Immature natural killer cell (primary cell): ENCODE results near the gene CFHR3. TPM values are rescaled to one million over a fixed set of nuclear protein-coding genes. Genes with fewer than 3 reads are reported as not detected.
"Not testable (repeated sequence)": the region's sequence is repeated elsewhere in the genome, so short reads cannot be mapped to it uniquely, and the experiment has no call there.

Experiments
- DNase-seq, 3 donors: peaks; one replicate each; pipeline ENCODE4 v3.0.0; 2022; ENCODE audit warnings: mixed read lengths in 1 of 3
- H3K27ac Mint-ChIP-seq, 6 donors: one replicate each; pipeline ENCODE4 v1.8.0; 2020; ENCODE audit warnings: mixed read lengths in 6 of 6, mild to moderate bottlenecking in 5 of 6, inconsistent platforms in 4 of 6, moderate library complexity in 3 of 6
- H3K27me3 Mint-ChIP-seq, 3 donors: one replicate each; pipeline ENCODE4 v1.8.0; 2020 to 2021; ENCODE audit warnings: low read depth in 3 of 3, mild to moderate bottlenecking in 3 of 3, mixed read lengths in 3 of 3, moderate library complexity in 3 of 3, inconsistent platforms in 1 of 3
- H3K36me3 Mint-ChIP-seq, 3 donors: one replicate each; pipeline ENCODE4 v1.8.0; 2020; ENCODE audit warnings: mixed read lengths in 3 of 3, inconsistent platforms in 2 of 3, mild to moderate bottlenecking in 2 of 3
- H3K4me1 Mint-ChIP-seq, 2 donors: one replicate each; pipeline ENCODE4 v1.8.0; 2020; ENCODE audit warnings: inconsistent platforms in 2 of 2, mild to moderate bottlenecking in 2 of 2, mixed read lengths in 2 of 2, moderate library complexity in 1 of 2
- H3K4me3 Mint-ChIP-seq, 5 donors: one replicate each; pipeline ENCODE4 v1.8.0; 2020; ENCODE audit warnings: mild to moderate bottlenecking in 5 of 5, mixed read lengths in 5 of 5, inconsistent platforms in 3 of 5, moderate library complexity in 3 of 5
- H3K9me3 Mint-ChIP-seq, 6 donors: one replicate each; pipeline ENCODE4 v1.8.0; 2020; ENCODE audit warnings: mild to moderate bottlenecking in 6 of 6, mixed read lengths in 6 of 6, inconsistent platforms in 4 of 6, moderate library complexity in 3 of 6
- polyA plus RNA-seq, 3 donors: library from polyadenylated mRNA; unstranded; fragments of 300-500 nt; fragmentation: Illumina TruSeq; gene quantifications; one replicate each; pipeline ENCODE4 v1.2.3, GENCODE V29; 2021

Gene CFHR3
- not detected for polyA plus RNA-seq

- no peak within 1 kb of the TSS for H3K4me3 Mint-ChIP-seq
These were observed at the start of gene CFHR3 for GRCh38 chr1:196774603-196775002. CFHR3 (plus strand) TSS chr1:196774840; CDS start chr1:196774887, 47 bp downstream.

DNA sequence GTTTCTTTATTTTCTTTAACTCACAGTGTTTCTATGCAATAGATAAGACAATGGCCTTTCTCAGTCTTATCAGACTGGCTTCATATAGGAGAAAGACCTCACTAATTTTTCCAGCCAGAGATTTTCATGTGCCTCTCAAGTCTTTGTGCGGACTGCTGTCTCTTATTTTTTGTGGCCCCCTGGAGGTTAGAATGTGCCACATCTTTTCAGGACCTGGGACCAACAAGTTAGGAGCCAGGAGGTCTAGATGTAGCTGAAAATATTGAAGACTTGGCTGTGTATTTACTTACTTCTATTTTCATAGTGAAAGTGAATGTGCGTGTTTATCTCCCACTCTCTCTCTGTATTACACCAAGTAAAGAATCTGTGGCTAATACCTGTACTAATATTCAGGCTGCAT, 42.1 kb upstream of the CFHR3 start:
- Mint-ChIP-seq H3K4me1 (no peaks in the 10 kb centered on the region), H3K27me3 (peaks cover 0 to 3% (median 0%) of the 10 kb centered on the region in 3 donors), H3K4me3 (no peak overlapping the region), H3K36me3 (peaks cover 0 to 3% (median 0%) of the 10 kb centered on the region in 3 donors), H3K27ac (no peak overlapping the region), H3K9me3 (peaks cover 6 to 47% (median 9%) of the 10 kb centered on the region in 6 donors)
- no peak for DNase-seq

More at GRCh38 chr1:196774603-196775002, at the start of gene CFHR3:
- Mint-ChIP-seq H3K36me3 (no peaks in the 10 kb centered on the region), H3K4me1 (no peaks in the 10 kb centered on the region), H3K27ac (no peak within 1 kb of the TSS), H3K9me3 (peaks cover 0 to 14% (median 2%) of the 10 kb centered on the region in 6 donors), H3K27me3 (peaks cover 0 to 1% (median 0%) of the 10 kb centered on the region in 3 donors)
- DNase-seq = no peak

GRCh38 chr1:196733091-196733970, 41.3 kb upstream of the CFHR3 start:
- H3K36me3 Mint-ChIP-seq = peaks cover 0 to 3% (median 0%) of the 10 kb centered on the region in 3 donors
- H3K4me1 Mint-ChIP-seq = no peaks in the 10 kb centered on the region
- H3K4me3 Mint-ChIP-seq = no peak overlapping the region
- peaks cover 0 to 3% (median 0%) of the 10 kb centered on the region in 3 donors for H3K27me3 Mint-ChIP-seq
- DNase-seq = no peak
- peaks cover 9 to 54% (median 12%) of the 10 kb centered on the region in 6 donors for H3K9me3 Mint-ChIP-seq
- no peak overlapping the region for H3K27ac Mint-ChIP-seq

DNA sequence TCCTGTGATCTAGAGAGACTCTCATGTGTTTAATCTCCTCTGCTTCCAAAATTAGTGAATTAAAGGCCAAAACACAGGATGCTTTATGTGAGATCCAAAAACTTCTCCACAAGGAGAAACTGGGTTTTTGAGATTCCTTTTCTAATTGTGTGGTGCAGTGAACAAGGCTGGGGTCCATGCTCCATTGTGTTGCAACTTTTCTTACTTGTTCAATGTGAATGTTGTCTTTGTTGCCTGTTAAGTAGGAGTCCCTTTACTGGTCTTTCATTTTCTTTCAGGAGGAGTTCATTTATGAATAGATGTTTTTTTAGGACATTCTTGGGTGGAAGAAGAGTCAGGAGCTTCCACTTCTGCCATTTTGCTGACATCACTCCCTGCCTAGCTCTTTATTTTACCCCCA, 40.6 kb upstream of the CFHR3 start:
- Mint-ChIP-seq H3K27me3 (peaks cover 0 to 2% (median 0%) of the 10 kb centered on the region in 3 donors), H3K9me3 (peaks cover 8 to 59% (median 14%) of the 10 kb centered on the region in 6 donors), H3K4me3 (no peak overlapping the region), H3K27ac (no peak overlapping the region), H3K4me1 (no peaks in the 10 kb centered on the region), H3K36me3 (peaks cover 0 to 3% (median 0%) of the 10 kb centered on the region in 3 donors)
- DNase-seq = no peak

- DNase-seq = no peak
- H3K36me3 Mint-ChIP-seq = peaks cover 0 to 3% (median 3%) of the 10 kb centered on the region in 3 donors
- no peaks in the 10 kb centered on the region for H3K4me1 Mint-ChIP-seq
- H3K9me3 Mint-ChIP-seq = peaks cover 10 to 62% (median 16%) of the 10 kb centered on the region in 6 donors
- no peak overlapping the region for H3K4me3 Mint-ChIP-seq
- H3K27me3 Mint-ChIP-seq = peaks cover 0 to 1% (median 0%) of the 10 kb centered on the region in 3 donors
- no peak overlapping the region for H3K27ac Mint-ChIP-seq
These were observed 40.2 kb upstream of the CFHR3 start for GRCh38 chr1:196734460-196734859.

GRCh38 chr1:196738730-196739129, 35.9 kb upstream of the CFHR3 start:
- DNase-seq = no peak
- Mint-ChIP-seq H3K36me3 (peaks cover 0 to 5% (median 3%) of the 10 kb centered on the region in 3 donors), H3K27ac (no peak overlapping the region), H3K4me1 (no peaks in the 10 kb centered on the region), H3K9me3 (peaks cover 6 to 48% (median 21%) of the 10 kb centered on the region in 6 donors), H3K27me3 (no peaks in the 10 kb centered on the region), H3K4me3 (no peak overlapping the region)

DNA sequence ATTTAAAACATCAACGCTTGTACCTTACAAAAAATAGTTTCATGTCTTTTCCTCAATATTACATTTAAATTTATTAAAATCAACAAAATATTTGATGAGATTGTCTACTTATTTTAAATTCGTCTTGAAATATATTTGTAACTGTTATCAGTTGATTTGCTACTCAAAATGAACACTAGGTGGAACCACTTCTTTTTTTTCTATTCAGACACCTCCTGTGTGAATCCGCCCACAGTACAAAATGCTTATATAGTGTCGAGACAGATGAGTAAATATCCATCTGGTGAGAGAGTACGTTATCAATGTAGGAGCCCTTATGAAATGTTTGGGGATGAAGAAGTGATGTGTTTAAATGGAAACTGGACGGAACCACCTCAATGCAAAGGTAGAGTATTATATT, 31.4 kb upstream of the CFHR3 start:
- H3K27ac Mint-ChIP-seq, H3K27me3 Mint-ChIP-seq, H3K4me1 Mint-ChIP-seq, H3K36me3 Mint-ChIP-seq, DNase-seq, H3K4me3 Mint-ChIP-seq: not testable (repeated sequence)
- H3K9me3 Mint-ChIP-seq = peaks cover 4 to 26% (median 11%) of the 10 kb centered on the region in 6 donors

GRCh38 chr1:196765019-196765740, 9.5 kb upstream of the CFHR3 start:
- not testable (repeated sequence) for H3K27ac Mint-ChIP-seq, H3K27me3 Mint-ChIP-seq, H3K4me3 Mint-ChIP-seq

DNA sequence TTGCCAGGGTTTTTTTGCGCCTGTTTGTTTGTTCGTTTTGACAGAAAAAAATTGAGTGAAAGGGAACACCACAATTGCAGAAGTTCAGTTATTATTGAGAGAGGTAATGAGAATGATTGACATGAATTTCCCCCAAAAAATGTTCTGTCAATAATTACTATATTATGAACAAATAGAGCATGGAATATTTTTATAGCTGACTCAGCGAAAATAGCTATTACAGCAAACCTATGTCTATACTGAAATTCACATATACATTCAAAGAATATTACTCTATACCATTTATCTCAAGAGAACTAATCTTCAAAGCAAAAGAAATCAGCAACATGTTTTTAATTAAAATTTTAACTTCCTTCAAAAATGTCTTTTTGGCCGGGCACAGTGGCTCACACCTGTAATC, 4.8 kb upstream of the CFHR3 start:
- H3K4me1 Mint-ChIP-seq, H3K27ac Mint-ChIP-seq, DNase-seq, H3K4me3 Mint-ChIP-seq, H3K27me3 Mint-ChIP-seq, H3K36me3 Mint-ChIP-seq: not testable (repeated sequence)
- H3K9me3 Mint-ChIP-seq = peaks cover 0 to 24% (median 3%) of the 10 kb centered on the region in 6 donors

More at GRCh38 chr1:196765019-196765740, 9.5 kb upstream of the CFHR3 start:
- peaks cover 0 to 10% (median 5%) of the 10 kb centered on the region in 6 donors for H3K9me3 Mint-ChIP-seq
- not testable (repeated sequence) for H3K4me1 Mint-ChIP-seq, H3K36me3 Mint-ChIP-seq, DNase-seq

GRCh38 chr1:196773713-196774112, 927 bp upstream of the CFHR3 start:
- H3K4me3 Mint-ChIP-seq = no peak overlapping the region
- H3K4me1 Mint-ChIP-seq = no peaks in the 10 kb centered on the region

GRCh38 chr1:196774175-196774574, 465 bp upstream of the CFHR3 start:
- no peak overlapping the region for H3K4me3 Mint-ChIP-seq
- no peaks in the 10 kb centered on the region for H3K36me3 Mint-ChIP-seq
- peaks cover 0 to 1% (median 0%) of the 10 kb centered on the region in 3 donors for H3K27me3 Mint-ChIP-seq
- H3K4me1 Mint-ChIP-seq = no peaks in the 10 kb centered on the region
- H3K27ac Mint-ChIP-seq = no peak overlapping the region
- no peak for DNase-seq
- H3K9me3 Mint-ChIP-seq = peaks cover 0 to 14% (median 3%) of the 10 kb centered on the region in 6 donors

More at GRCh38 chr1:196773713-196774112, 927 bp upstream of the CFHR3 start:
- Mint-ChIP-seq H3K36me3 (no peaks in the 10 kb centered on the region), H3K27me3 (peaks cover 0 to 1% (median 0%) of the 10 kb centered on the region in 3 donors), H3K27ac (no peak overlapping the region), H3K9me3 (peaks cover 0 to 14% (median 3%) of the 10 kb centered on the region in 6 donors)
- DNase-seq = no peak

- H3K4me3 Mint-ChIP-seq = no peak overlapping the region
These were observed 3.0 kb downstream of the CFHR3 start for GRCh38 chr1:196777603-196778002.

GRCh38 chr1:196779093-196779492, 4.5 kb downstream of the CFHR3 start:
- Mint-ChIP-seq H3K27me3 (no peaks in the 10 kb centered on the region), H3K4me3 (no peak overlapping the region), H3K27ac (no peak overlapping the region), H3K36me3 (no peaks in the 10 kb centered on the region), H3K4me1 (no peaks in the 10 kb centered on the region), H3K9me3 (peaks cover 0 to 11% (median 0%) of the 10 kb centered on the region in 6 donors)
- DNase-seq = no peak

More at GRCh38 chr1:196777603-196778002, 3.0 kb downstream of the CFHR3 start:
- Mint-ChIP-seq H3K27me3 (no peaks in the 10 kb centered on the region), H3K4me1 (no peaks in the 10 kb centered on the region), H3K9me3 (peaks cover 0 to 9% (median 1%) of the 10 kb centered on the region in 6 donors), H3K36me3 (no peaks in the 10 kb centered on the region), H3K27ac (no peak overlapping the region)
- no peak for DNase-seq

DNA sequence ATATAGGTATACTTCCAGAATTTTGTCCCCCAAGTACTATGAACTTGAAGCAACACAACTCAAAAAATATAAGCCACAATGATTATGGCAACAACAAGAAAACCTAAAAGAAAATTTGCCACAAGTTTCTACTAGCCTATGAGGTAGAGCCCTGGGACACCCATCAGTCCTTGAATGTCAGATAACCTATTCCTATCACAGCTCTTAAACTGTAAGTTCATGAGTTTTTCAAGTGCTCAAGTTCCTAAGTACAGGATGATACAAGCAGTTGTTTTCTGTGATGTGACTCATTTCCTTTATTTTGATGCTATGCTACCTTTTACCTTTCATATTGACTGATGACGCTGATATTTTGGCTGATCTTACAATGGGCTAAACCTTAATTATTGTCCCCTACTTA, 16.6 kb downstream of the CFHR3 start:
- H3K4me3 Mint-ChIP-seq, DNase-seq, H3K27me3 Mint-ChIP-seq, H3K4me1 Mint-ChIP-seq, H3K36me3 Mint-ChIP-seq, H3K27ac Mint-ChIP-seq: not testable (repeated sequence)
- H3K9me3 Mint-ChIP-seq = peaks cover 2 to 19% (median 4%) of the 10 kb centered on the region in 6 donors
